SK-N-MC (cell line): Measurements from ENCODE around the gene MRPS9.

Source experiments
- EZH2 ChIP-seq: fragments of 200-600 bp; sonication (generic); IDR thresholded peaks from one replicate; pipeline ENCODE4 v1.6.1; 2017; ENCODE audit warnings: antibody characterized with exemption
- FOXP2 ChIP-seq: optimal IDR thresholded peaks from 2 replicates; pipeline ENCODE3; 2011; ENCODE audit warnings: mild to moderate bottlenecking, moderate library complexity; ENCODE audit not compliant: insufficient read depth; ENCODE audit errors: extremely low read length, control extremely low read depth
- POLR2AphosphoS5 ChIP-seq: IDR thresholded peaks from 2 replicates; pipeline ENCODE4 v1.6.1; 2012; ENCODE audit warnings: mild to moderate bottlenecking, low read depth, low read length, borderline replicate concordance

DNA sequence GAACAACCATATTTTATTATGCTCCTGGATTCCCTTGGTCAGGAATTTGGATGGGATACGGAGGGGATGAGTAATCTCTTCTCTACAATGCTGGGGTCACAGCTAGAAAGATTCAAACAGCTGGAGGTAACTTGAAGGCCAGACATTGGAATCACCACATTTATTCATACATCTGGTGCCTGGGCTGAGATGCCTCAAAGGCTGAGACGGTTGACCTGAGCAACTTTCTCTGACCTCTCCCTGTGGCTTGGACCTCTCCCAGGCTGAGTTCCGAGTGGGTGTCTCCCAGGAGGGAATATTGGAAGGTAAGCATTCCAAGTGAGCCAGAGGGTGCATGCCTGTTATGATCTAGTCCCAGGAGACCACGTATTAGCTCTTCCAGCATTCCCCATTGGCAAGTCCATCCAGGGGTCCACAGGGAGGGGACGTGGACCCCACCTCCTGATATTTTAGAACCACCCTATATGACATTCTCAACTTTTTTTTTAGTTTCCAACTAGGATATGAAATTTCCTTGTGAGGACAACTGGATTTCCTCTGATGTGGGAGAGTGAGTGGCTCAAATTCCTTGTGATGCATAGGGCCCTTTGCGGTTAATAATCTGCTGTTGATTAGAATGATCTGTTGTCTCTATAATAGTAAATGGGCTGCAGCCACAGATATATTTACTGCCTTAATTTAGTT, 101.8 kb downstream of the MRPS9 start:
- no peak for TF ChIP-seq EZH2
- TF ChIP-seq POLR2AphosphoS5, result no peak
- no peak for TF ChIP-seq FOXP2
